HG02623 (cell line): ENCODE data around the gene KRTAP5-1.

Experiments used
- ATAC-seq: cut with Tn5 transposase; IDR thresholded peaks from one replicate; pipeline ENCODE4 v1.9.1; 2021; ENCODE audit warnings: moderate library complexity; ENCODE audit not compliant: unreplicated experiment

KRTAP5-1 gene

DNA sequence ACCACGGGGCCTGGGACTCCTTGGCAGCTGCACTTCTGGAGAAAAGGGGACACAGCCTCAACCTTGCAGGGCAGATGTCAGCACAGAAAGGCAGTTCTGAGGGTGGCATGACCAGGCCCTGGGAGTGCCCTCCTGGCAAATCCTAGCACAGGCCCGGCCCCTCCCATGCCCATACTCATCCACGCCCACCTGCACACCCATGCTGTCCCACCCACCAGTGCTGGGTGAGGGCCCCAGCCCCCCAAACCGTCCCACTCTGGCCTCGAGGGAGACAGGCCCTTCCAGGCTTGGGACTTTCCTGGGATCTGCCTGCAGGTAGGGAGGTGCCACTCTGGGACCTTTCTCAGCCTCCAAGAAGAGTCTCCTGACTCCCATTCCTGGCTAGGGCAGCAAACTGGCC, 23.1 kb downstream of the KRTAP5-1 start:
- no peak for ATAC-seq

DNA sequence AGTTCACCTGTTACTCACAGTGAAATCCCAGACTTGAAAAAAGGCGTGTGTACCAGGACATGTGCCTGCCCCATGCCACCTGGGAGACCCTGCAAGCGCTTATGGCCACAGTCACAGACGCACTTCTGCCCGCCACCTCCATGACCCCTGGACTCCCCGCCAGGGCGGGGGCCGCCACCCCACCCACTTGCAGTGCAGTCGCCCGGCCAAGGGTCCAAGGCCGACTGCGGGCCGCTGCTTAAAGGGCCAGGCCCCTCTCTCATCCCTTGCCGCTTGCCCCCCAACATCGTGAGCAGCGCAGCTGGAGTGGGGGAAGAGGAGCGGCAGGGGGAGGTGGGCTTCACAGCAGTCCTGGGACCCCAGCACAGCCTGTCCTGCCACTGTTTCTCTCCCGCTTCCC, 23.8 kb downstream of the KRTAP5-1 start:
- no peak for ATAC-seq

DNA sequence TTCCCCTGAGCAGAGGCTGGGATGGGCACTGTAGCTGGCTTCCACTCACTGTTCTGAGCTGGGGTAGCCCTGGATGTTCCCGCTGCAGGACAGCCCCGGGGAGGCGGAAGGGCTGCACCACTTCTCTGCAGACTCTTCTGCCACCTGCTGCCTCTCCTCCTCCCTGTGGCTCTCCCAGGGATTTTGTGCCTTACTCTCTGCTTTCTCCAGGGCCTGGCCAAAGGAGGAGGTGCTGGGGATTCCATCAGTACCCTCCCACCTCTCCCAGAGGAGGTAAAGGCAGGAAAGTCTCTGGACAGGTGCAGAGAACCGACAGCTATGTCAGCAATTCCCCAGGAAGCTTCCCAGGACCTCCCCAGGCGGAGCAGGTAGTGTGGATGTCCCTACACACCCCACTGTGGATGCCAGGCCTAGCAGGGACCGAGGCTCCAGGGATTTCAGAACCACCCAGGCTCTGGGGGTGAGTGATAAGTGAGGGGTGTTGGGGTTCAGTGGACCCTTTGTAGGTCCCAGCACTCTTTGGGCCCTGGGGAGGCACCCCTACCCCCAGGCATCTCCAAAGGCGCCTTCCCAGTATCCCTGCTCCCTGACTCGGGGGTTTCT, 24.3 kb downstream of the KRTAP5-1 start:
- ATAC-seq = no peak

DNA sequence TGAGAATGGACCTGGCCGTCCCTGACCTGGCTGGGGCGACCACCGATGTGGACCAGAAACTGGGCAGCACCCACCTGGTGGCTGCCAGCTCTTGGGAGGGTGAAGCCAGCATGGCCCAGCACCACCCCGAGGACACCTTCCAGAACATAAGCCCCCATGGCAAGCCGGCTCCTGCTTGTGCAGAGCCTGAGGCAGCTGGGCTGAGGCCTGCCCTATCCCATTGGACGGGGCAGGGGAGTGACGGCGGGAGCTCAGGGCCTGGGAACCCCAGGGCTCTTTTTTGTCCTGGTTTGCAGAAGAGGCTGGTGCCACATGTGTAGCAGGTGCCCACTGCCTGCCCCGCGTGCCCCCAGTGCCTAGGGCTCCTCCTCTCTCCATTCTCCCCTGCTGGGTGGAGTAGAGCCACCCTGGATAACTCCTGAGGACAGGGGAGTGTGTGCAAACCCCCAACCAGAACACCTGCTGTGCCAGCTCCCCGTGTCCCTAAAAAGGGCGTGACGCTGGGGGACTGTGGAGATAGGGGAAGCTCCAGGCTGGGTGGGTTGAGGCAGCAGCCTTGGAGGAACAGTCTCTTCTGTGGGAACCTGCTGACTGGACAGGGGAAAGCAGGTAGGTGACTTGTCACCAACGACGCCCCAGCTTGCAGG, 25.0 kb downstream of the KRTAP5-1 start:
- ATAC-seq = no peak

DNA sequence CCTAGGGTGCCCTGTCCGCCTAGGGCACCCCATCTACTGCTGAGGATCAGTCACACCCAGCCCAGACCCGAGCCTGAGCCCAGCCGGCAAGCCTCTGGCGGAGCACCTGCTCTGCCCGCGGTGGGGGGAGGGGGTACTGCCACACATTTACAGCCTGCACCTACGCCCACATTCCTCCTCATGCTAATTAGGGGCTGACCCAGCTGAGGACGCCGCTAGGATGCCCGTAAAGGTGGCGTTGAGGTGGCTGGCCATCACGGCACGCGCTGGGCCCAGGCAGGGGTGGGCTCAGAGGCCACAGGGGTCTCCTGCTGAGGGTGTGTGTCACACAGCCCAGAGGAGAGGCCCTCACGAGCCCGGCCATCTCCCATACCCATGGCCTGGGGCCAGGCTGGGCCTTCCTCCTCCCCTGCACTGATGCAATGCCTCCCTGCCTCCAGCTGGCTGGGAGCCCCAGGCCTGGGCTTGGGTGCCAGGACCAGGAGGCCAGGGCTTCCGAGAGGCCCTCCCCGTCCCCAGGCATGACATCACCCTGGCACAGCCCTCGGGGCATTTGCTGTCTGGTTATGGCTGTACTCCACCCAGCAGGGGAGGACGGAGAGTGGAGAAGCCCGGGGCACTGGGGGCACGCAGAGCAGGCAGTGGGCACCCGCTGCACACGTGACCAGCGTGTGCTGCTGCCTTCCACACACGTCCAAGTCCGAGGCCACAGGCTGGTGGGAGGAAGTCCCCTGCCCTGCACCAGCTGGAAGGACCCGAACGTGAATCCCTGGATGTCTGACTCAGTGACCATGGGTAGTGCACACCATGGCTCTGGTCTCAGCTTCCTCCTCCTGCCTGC, 25.8 kb downstream of the KRTAP5-1 start:
- ATAC-seq = no peak

DNA sequence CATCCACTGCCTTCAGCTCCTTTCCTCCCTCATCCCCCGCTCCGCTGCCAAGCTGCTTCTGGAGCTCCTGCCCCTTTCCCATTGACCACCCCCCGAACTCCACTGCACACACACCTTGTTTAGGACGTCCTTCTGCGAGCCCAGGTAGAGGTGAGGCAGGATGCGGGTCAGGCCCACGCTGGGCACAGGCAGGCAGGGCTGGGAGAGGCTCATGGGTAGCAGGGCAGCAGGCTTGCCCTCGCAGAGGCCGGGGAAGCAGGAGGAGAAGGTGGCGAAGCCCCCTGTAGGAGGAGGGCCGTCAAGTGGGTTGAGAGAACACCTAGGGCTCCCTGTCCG, 26.3 kb downstream of the KRTAP5-1 start:
- ATAC-seq = no peak

GRCh38 chr11:1557904-1558774, 26.9 kb downstream of the KRTAP5-1 start:
- ATAC-seq = no peak

DNA sequence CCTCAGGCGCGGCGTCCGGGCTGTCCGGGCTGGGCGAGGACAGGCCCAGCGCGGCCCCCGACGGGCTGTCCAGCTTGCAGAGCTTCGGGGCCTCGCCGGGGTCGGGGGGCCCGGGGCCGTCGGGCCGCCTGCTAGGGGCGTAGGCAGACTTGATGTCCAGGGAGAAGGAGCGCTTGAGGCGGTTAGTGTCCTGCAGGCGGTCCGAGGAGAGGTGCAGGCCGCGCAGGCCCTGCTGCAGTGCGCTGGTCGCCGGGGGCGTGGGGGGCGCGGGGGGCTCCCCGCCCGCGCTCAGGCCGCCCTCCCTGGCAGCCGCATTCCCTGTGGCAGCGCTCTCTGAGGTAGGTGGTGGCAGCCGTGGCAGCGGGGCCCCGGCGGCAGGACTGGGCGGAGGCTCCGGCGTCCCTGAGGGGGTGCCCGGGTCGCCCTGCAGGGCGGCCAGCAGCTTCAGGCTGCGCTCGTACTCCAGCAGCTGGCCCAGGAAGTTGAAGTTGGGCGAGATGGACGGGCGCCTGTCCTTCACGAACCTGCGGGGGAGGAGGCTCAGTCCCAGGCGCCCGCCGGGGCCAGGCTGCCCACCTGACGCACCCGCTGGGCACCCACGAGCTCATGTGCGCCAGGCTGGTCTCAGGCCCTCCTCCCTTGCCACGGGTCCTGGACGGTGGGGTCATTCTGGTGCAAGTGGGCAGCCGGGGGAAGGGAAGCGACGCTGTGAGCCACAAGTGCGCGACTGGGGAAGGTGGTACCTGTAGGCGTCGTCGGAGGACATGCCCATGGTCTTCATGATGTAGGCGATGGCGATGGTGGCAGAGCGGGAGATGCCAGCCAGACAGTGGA, 27.8 kb downstream of the KRTAP5-1 start:
- ATAC-seq = no peak

DNA sequence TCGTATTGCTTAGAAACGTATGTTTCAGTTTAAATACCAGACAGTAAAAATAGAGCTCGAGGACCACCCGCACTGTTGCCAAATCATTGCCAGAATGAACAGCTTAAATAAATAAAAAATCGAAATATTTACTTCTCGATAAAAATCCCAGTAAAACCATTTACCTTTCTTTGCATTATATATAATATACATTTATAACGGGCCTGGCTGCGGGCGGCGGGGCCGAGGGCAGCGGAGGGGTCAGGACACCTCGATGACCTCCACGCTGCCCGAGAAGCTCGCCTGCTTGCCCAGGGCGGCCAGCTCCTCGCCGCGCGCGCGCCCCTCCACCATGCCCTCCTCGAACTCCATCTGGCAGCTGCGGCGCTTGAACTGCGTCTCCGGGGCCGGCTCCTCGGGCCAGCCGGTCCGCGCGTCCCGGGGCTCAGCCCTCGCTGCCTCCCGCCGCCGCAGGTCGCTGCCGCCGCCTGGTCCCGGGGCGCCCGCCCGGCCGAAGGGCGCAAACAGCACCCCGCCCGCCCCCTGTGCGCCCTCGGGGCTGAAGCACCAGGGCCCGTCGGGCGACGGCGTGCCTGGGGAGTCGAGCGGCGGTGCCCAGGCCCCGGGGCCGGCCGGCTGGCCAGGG, 28.7 kb downstream of the KRTAP5-1 start:
- no peak for ATAC-seq

- no peak for ATAC-seq
Observed at GRCh38 chr11:1555713-1556153, 29.4 kb downstream of the KRTAP5-1 start.

GRCh38 chr11:1554981-1555712, 29.9 kb downstream of the KRTAP5-1 start:
- no peak for ATAC-seq

DNA sequence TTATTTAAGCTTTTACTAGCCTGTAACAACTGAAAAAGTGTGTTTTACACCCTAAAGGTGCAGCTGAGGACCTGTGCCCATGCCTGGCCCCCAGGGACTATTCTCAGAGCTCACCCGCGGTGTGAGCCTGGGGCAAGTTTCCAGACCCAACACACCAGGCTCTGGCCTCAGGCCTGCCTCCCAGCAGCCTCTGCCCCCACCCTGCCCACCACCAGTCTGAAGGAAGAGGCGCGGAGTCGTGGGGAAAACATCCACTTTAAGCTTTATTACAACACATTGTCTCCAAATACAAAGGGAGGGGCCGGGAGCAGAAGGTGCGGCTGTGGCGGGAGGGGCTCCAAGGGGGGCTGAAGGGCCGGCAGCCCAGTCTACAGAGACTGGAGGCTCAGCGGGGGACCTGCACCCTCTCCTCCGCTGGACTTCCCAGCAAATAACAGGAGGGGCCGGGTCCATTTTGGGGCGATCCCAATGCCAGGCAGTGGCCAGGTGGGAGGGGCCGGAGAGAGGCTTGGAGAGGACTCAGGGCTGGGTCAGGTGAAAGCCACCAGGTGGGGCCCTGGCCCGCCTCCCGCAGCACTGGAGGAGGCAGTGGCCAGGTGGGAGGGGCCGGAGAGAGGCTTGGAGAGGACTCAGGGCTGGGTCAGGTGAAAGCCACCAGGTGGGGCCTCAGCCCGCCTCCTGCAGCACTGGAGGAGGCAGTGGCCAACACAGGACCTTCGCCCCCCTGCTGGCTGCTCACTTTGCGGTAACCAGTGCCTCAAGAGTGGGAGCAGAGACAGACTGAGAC, 31.1 kb downstream of the KRTAP5-1 start:
- ATAC-seq = no peak

GRCh38 chr11:1549338-1550330, 35.4 kb downstream of the KRTAP5-1 start:
- ATAC-seq = no peak

- no peak for ATAC-seq
Observed at GRCh38 chr11:1548221-1549070, 36.6 kb downstream of the KRTAP5-1 start.

GRCh38 chr11:1547467-1548098, 37.5 kb downstream of the KRTAP5-1 start:
- no peak for ATAC-seq
